ENCODE data around the gene GHRHR.

- TF ChIP-seq CTCF (IDR thresholded peaks at IDR 0.05; ENCODE audit: borderline replicate concordance, extremely low read depth, low read length, poor library complexity, severe bottlenecking): no peak
- TF ChIP-seq EZH2 (IDR thresholded peaks at IDR 0.05; ENCODE audit: borderline replicate concordance, low read depth, low read length, severe bottlenecking): no peak
These were observed 43.9 kb downstream of the GHRHR start for GRCh38 chr7:31007634-31008033.
